Measurements from ENCODE around the gene SPNS3.

DNA sequence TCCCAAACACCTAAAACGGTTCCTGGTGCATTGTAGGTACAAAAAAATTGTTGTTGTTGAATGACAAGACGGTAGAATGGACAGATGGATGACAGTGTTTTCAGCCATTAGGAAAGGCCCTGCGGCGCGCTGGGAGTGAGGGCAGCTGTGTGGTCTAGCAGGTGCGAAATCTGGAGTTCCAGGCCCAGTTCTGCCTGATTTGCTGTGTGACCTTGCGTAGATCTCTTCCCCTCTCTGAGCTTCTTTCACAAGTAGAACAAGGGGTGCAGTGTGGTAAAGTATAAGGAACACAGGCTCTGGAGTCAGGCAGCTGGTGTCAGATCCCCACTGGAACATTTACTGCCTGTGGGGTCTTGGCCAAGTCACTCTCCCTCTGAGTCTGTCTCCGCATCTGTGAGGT, 90.2 kb downstream of the SPNS3 start:
- TF ChIP-seq CTCF (IDR thresholded peaks at IDR 0.05), result no peak
- no peak for TF ChIP-seq POLR2A (IDR thresholded peaks at IDR 0.05)

All from lower leg skin (tissue), 3 donors.